Panc1 (cell line): ENCODE measurements around the gene TBX4.

Experiments
- CTCF ChIP-seq: fragments of 450-650 bp; IDR thresholded peaks from 2 replicates; pipeline ENCODE4 v1.5.1; 2017; ENCODE audit warnings: mild to moderate bottlenecking
- POLR2AphosphoS5 ChIP-seq: IDR thresholded peaks from 2 replicates; pipeline ENCODE4 v1.6.1; 2012; ENCODE audit warnings: mild to moderate bottlenecking, low read depth, low read length, moderate library complexity
- REST ChIP-seq, 2 experiments: IDR thresholded peaks; 2 replicates each; pipeline ENCODE4 v1.6.1; 2011 to 2012; ENCODE audit warnings: low read depth in 2 of 2, control low read depth in 1 of 2, low read length in 1 of 2, mild to moderate bottlenecking in 1 of 2, moderate library complexity in 1 of 2; ENCODE audit not compliant: insufficient read depth in 1 of 2
- SIN3A ChIP-seq: IDR thresholded peaks from 2 replicates; pipeline ENCODE4 v1.6.1; 2012; ENCODE audit warnings: low read depth, mild to moderate bottlenecking, low read length, moderate library complexity, borderline replicate concordance; ENCODE audit not compliant: insufficient read depth
- TCF7L2 ChIP-seq: IDR thresholded peaks from 2 replicates; pipeline ENCODE4 v1.6.1; 2011; ENCODE audit warnings: mild to moderate bottlenecking, low read depth, low read length, inconsistent platforms

GRCh38 chr17:61510237-61510636, 58.0 kb downstream of the TBX4 start:
- no peak for TF ChIP-seq REST (IDR thresholded peaks at IDR 0.05; ENCODE audit: insufficient read depth in 1 of 2, low read depth in 2 of 2, low read length in 1 of 2)
- no peak for TF ChIP-seq CTCF
- no peak for TF ChIP-seq POLR2AphosphoS5
- TF ChIP-seq SIN3A: no peak
- no peak for TF ChIP-seq TCF7L2
